HepG2 (cell line): ENCODE data around the gene BCL2L1. TPM values are rescaled to one million over a fixed set of nuclear protein-coding genes. Genes with fewer than 3 reads are reported as not detected.
A peak's percentile ranks its signal among the peaks of the same experiment; 100 is the strongest.

Source experiments
- FOXC1 ChIP-seq: sonication (generic); formaldehyde crosslinking; IDR thresholded peaks from 2 replicates; pipeline ENCODE4 v1.8.0; 2022; ENCODE audit warnings: mild to moderate bottlenecking, missing genetic modification reagents, borderline replicate concordance
- HDAC1 ChIP-seq: sonication (generic); formaldehyde crosslinking; IDR thresholded peaks from 2 replicates; pipeline ENCODE4 v1.5.1; 2020; ENCODE audit warnings: mild to moderate bottlenecking, missing genetic modification reagents
- NR1H2 ChIP-seq: sonication (generic); formaldehyde crosslinking; IDR thresholded peaks from 2 replicates; pipeline ENCODE4 v1.8.1; 2022; ENCODE audit warnings: low read depth, missing genetic modification reagents, borderline replicate concordance
- PPARG ChIP-seq: conservative IDR thresholded peaks from 2 replicates; pipeline ENCODE4 v1.6.1; 2016; ENCODE audit warnings: missing biosample characterization, missing genetic modification reagents
- SNAPC2 ChIP-seq: sonication (generic); formaldehyde crosslinking; IDR thresholded peaks from 2 replicates; pipeline ENCODE4 v1.8.1; 2022; ENCODE audit warnings: mild to moderate bottlenecking, missing genetic modification reagents
- SP2 ChIP-seq: sonication (generic); formaldehyde crosslinking; IDR thresholded peaks from 2 replicates; pipeline ENCODE4 v1.5.1; 2020; ENCODE audit warnings: mild to moderate bottlenecking, missing genetic modification reagents
- ZNF180 ChIP-seq: sonication (generic); formaldehyde crosslinking; IDR thresholded peaks from 2 replicates; pipeline ENCODE4 v1.4.0; 2020; ENCODE audit warnings: low read depth, missing genetic modification reagents, borderline replicate concordance
- ZNF33A ChIP-seq: sonication (generic); formaldehyde crosslinking; IDR thresholded peaks from 2 replicates; pipeline ENCODE4 v1.5.1; 2020; ENCODE audit warnings: missing genetic modification reagents, mild to moderate bottlenecking, moderate library complexity, borderline replicate concordance
- ZNF619 ChIP-seq: sonication (generic); formaldehyde crosslinking; IDR thresholded peaks from 2 replicates; pipeline ENCODE4 v1.4.0; 2020; ENCODE audit warnings: mild to moderate bottlenecking, missing genetic modification reagents
- ZNF816 ChIP-seq: sonication (generic); formaldehyde crosslinking; IDR thresholded peaks from 2 replicates; pipeline ENCODE4 v1.8.0; 2022; ENCODE audit warnings: missing genetic modification reagents, mild to moderate bottlenecking, borderline replicate concordance
- polyA plus RNA-seq, 8 experiments: library from polyadenylated mRNA; depleted of rRNA in 3 of 8; stranded (reverse) in 7 of 8; unstranded in 1 of 8; fragments of >200 nt; fragmentation: Illumina TruSeq in 4 of 8; extraction: Trizol in 4 of 8; gene quantifications; 2 replicates each; pipeline versions ENCODE4 v1.2.1 to v1.2.3, GENCODE V29; 2011 to 2016; ENCODE audit warnings: low read depth in 4 of 8, missing spikeins in 1 of 8, mixed read lengths in 1 of 8; ENCODE audit not compliant: insufficient read depth in 1 of 8
- total RNA-seq, 5 experiments: library from RNA; depleted of rRNA; stranded (reverse); fragments of >200 nt; fragmentation: Illumina TruSeq; extraction: Trizol; gene quantifications; 2 replicates each; pipeline ENCODE4 v1.2.3, GENCODE V29; 2016; ENCODE audit warnings: low read depth in 1 of 5
- TF ChIP-seq, protein P1 (sequence below): sonication (generic); formaldehyde crosslinking; IDR thresholded peaks from 2 replicates; pipeline ENCODE4 v1.5.1; 2020; ENCODE audit warnings: mild to moderate bottlenecking, missing genetic modification reagents, borderline replicate concordance
- TF ChIP-seq, protein P2 (sequence below): sonication (generic); formaldehyde crosslinking; IDR thresholded peaks from 2 replicates; pipeline ENCODE4 v1.4.0; 2020; ENCODE audit warnings: missing genetic modification reagents
- TF ChIP-seq, protein P3 (sequence below): sonication (generic); formaldehyde crosslinking; IDR thresholded peaks from 2 replicates; pipeline ENCODE4 v1.4.0; 2020; ENCODE audit warnings: missing genetic modification reagents
- TF ChIP-seq, protein P4 (sequence below): IDR thresholded peaks from 2 replicates; pipeline ENCODE4 v1.6.1; 2016; ENCODE audit warnings: missing genetic modification reagents, missing compliant biosample characterization
- TF ChIP-seq, protein P5 (sequence below): sonication (generic); formaldehyde crosslinking; IDR thresholded peaks from 2 replicates; pipeline ENCODE4 v1.4.0; 2020; ENCODE audit warnings: mild to moderate bottlenecking, missing genetic modification reagents, borderline replicate concordance
- TF ChIP-seq, protein P6 (sequence below): sonication (generic); formaldehyde crosslinking; IDR thresholded peaks from 2 replicates; pipeline ENCODE4 v1.4.0; 2020; ENCODE audit warnings: mild to moderate bottlenecking, missing genetic modification reagents

The BCL2L1 gene
- total and polyA plus RNA-seq, 2 of the 13 experiments (the other 11 are each of a cell fraction or from before 2014, with no cell fraction given): 164 to 258 TPM

DNA sequence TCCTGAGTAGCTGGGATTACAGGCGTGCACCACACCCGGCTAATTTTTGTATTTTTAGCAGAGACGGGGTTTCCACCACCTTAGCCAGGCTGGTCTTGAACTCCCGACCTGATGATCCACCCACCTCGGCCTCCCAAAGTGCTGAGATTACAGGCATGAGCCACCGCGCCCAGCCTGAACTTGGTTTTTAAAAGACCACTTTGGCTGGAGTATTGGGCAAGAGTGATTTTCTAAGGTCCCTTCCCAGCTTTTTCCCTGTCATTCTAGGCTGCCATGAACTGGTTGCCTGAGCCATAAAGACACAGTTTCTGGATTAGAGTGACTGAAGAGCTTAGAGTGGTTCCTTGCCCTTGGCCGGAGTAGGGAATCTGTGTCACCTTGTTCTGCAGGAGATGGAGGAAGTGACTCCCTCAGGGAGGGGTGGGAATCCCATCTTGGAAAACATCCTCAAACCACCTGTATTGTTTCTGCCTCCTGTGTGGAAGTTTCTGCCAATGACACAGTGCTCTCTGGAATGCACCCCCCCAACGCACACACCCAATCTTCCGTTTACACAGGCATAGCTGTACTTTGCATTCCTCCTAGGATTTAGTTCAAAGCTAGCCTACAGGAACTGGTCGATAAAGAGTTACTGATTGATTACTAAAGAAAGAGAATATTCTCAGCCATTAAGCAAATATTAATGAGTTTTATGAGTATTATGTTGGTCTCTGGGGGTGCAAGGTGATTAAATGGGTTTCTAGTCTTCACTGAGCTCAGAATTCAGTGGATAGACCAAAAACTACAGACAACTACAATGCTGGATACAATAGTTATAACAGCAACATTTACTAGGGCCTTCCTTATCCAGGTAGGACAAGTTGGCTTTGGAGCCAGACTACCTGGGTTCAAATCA lies 18.2 kb downstream of the BCL2L1 start (continued):
- TF ChIP-seq, protein P1, sequence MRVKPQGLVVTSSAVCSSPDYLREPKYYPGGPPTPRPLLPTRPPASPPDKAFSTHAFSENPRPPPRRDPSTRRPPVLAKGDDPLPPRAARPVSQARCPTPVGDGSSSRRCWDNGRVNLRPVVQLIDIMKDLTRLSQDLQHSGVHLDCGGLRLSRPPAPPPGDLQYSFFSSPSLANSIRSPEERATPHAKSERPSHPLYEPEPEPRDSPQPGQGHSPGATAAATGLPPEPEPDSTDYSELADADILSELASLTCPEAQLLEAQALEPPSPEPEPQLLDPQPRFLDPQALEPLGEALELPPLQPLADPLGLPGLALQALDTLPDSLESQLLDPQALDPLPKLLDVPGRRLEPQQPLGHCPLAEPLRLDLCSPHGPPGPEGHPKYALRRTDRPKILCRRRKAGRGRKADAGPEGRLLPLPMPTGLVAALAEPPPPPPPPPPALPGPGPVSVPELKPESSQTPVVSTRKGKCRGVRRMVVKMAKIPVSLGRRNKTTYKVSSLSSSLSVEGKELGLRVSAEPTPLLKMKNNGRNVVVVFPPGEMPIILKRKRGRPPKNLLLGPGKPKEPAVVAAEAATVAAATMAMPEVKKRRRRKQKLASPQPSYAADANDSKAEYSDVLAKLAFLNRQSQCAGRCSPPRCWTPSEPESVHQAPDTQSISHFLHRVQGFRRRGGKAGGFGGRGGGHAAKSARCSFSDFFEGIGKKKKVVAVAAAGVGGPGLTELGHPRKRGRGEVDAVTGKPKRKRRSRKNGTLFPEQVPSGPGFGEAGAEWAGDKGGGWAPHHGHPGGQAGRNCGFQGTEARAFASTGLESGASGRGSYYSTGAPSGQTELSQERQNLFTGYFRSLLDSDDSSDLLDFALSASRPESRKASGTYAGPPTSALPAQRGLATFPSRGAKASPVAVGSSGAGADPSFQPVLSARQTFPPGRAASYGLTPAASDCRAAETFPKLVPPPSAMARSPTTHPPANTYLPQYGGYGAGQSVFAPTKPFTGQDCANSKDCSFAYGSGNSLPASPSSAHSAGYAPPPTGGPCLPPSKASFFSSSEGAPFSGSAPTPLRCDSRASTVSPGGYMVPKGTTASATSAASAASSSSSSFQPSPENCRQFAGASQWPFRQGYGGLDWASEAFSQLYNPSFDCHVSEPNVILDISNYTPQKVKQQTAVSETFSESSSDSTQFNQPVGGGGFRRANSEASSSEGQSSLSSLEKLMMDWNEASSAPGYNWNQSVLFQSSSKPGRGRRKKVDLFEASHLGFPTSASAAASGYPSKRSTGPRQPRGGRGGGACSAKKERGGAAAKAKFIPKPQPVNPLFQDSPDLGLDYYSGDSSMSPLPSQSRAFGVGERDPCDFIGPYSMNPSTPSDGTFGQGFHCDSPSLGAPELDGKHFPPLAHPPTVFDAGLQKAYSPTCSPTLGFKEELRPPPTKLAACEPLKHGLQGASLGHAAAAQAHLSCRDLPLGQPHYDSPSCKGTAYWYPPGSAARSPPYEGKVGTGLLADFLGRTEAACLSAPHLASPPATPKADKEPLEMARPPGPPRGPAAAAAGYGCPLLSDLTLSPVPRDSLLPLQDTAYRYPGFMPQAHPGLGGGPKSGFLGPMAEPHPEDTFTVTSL (CRISPR knock-in tag): peak; percentile 100
- no peak; the same call in 1 of the 2 replicates for TF ChIP-seq SP2
- peak; percentile 97 for TF ChIP-seq SNAPC2 (CRISPR knock-in tag)
- peak; percentile 97 for TF ChIP-seq PPARG
- peak; percentile 50; the same call in 1 of the 2 replicates for TF ChIP-seq NR1H2 (CRISPR knock-in tag)
- TF ChIP-seq ZNF180 (CRISPR knock-in tag): no peak; the same call in 1 of the 2 replicates
- peak; percentile 92 for TF ChIP-seq ZNF619 (CRISPR knock-in tag)
- TF ChIP-seq ZNF816: peak; percentile 75; the same call in 1 of the 2 replicates
- TF ChIP-seq ZNF33A: no peak
- TF ChIP-seq, protein P2, sequence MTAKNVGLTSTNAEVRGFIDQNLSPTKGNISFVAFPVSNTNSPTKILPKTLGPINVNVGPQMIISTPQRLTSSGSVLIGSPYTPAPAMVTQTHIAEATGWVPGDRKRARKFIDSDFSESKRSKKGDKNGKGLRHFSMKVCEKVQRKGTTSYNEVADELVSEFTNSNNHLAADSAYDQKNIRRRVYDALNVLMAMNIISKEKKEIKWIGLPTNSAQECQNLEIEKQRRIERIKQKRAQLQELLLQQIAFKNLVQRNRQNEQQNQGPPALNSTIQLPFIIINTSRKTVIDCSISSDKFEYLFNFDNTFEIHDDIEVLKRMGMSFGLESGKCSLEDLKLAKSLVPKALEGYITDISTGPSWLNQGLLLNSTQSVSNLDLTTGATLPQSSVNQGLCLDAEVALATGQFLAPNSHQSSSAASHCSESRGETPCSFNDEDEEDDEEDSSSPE (CRISPR knock-in tag): peak; percentile 82
- TF ChIP-seq, protein P3, sequence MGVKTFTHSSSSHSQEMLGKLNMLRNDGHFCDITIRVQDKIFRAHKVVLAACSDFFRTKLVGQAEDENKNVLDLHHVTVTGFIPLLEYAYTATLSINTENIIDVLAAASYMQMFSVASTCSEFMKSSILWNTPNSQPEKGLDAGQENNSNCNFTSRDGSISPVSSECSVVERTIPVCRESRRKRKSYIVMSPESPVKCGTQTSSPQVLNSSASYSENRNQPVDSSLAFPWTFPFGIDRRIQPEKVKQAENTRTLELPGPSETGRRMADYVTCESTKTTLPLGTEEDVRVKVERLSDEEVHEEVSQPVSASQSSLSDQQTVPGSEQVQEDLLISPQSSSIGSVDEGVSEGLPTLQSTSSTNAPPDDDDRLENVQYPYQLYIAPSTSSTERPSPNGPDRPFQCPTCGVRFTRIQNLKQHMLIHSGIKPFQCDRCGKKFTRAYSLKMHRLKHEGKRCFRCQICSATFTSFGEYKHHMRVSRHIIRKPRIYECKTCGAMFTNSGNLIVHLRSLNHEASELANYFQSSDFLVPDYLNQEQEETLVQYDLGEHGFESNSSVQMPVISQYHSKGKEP (CRISPR knock-in tag): peak; percentile 55; the same call in 1 of the 2 replicates
- TF ChIP-seq FOXC1 (CRISPR knock-in tag): peak; percentile 97
- TF ChIP-seq, protein P4, sequence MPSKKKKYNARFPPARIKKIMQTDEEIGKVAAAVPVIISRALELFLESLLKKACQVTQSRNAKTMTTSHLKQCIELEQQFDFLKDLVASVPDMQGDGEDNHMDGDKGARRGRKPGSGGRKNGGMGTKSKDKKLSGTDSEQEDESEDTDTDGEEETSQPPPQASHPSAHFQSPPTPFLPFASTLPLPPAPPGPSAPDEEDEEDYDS (CRISPR knock-in tag): peak; percentile 90
- TF ChIP-seq HDAC1 (CRISPR knock-in tag): peak; percentile 100
- TF ChIP-seq, protein P5, sequence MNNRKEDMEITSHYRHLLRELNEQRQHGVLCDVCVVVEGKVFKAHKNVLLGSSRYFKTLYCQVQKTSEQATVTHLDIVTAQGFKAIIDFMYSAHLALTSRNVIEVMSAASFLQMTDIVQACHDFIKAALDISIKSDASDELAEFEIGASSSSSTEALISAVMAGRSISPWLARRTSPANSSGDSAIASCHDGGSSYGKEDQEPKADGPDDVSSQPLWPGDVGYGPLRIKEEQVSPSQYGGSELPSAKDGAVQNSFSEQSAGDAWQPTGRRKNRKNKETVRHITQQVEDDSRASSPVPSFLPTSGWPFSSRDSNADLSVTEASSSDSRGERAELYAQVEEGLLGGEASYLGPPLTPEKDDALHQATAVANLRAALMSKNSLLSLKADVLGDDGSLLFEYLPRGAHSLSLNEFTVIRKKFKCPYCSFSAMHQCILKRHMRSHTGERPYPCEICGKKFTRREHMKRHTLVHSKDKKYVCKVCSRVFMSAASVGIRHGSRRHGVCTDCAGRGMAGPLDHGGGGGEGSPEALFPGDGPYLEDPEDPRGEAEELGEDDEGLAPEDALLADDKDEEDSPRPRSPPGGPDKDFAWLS (CRISPR knock-in tag): peak; percentile 80; the same call in 1 of the 2 replicates
- TF ChIP-seq, protein P6, sequence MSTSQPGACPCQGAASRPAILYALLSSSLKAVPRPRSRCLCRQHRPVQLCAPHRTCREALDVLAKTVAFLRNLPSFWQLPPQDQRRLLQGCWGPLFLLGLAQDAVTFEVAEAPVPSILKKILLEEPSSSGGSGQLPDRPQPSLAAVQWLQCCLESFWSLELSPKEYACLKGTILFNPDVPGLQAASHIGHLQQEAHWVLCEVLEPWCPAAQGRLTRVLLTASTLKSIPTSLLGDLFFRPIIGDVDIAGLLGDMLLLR: no peak
